Body of pancreas (tissue), 4 donors: ENCODE measurements around the gene SLC22A23.

Experiments used
- CTCF ChIP-seq, 7 experiments: fragments of 450-650 bp in 4 of 7; fragments of 200-600 bp in 3 of 7; sonication (generic) in 3 of 7; IDR thresholded peaks; one replicate each; pipeline ENCODE4 v1.5.1; 2016 to 2019; ENCODE audit warnings: antibody characterized with exemption in 7 of 7
- POLR2A ChIP-seq, 3 donors: fragments of 450-650 bp; IDR thresholded peaks; one replicate each; pipeline ENCODE4 v1.6.1; 2016; ENCODE audit warnings: antibody characterized with exemption in 3 of 3, mild to moderate bottlenecking in 2 of 3

- no peak for TF ChIP-seq CTCF (IDR thresholded peaks at IDR 0.05)
- TF ChIP-seq POLR2A (IDR thresholded peaks at IDR 0.05) = no peak
Measured at GRCh38 chr6:3361312-3362037, 95.4 kb downstream of the SLC22A23 start.
